ENCODE measurements around the gene HS2ST1.

The HS2ST1 gene

DNA sequence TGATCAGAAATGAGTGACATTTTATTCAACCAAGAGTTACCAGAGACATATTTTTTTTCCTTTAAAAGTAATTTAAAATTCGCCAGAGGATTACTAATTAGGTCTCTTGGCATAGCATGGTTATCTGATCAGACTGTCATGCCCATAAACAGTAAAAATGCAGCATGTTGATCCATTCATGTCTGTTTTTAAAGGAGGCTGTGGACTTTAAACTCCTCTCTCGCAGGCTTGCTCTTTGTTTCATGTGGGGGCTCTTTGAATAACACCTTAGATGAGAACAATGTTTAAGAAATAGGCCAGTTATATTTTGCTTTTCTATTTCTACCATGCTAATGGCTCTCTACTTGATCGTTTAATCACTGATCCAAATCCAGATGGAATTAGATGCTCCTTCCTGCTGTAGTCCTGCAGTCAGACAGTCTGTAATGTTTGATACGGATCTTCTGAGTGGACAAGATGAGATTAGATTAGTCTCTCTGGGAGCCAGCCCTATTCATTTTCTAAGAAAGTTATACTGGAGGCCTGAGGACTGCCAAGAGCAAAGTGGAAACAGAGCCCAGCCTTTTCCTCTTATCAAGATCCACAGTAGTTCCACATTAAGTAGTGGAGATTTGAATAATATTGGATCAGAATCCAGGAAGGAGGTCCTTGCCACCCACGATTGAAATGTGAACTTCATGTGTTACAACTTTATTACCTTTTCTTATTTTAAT is 197.4 kb downstream of the HS2ST1 start:
- DNase-seq (ENCODE audit: low spot score) = no peak

DNA sequence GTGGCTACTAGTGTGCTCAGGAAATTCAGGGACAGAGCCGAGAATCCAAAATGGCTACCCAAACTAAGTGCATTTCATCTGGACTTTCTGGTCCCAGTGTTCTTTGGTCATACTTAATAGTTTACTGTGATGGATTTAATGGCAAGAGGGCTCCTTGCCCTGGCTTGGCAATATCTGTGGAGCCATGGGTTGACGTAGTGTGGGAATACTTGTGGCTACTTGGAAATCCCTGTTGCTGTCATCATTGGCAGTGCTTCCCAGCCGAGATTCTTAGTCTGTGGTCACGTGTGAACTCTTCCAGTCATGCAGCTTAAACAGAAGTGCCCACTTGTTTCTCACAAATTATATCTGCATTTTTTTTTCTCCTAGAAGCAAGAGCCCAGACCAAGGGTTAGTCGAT is 198.9 kb downstream of the HS2ST1 start:
- peak; percentile 70 for DNase-seq (ENCODE audit: low spot score)

- peak; percentile 75 for DNase-seq (ENCODE audit: low spot score)
Measured at GRCh38 chr1:87115317-87115890, 201.0 kb downstream of the HS2ST1 start.

DNA sequence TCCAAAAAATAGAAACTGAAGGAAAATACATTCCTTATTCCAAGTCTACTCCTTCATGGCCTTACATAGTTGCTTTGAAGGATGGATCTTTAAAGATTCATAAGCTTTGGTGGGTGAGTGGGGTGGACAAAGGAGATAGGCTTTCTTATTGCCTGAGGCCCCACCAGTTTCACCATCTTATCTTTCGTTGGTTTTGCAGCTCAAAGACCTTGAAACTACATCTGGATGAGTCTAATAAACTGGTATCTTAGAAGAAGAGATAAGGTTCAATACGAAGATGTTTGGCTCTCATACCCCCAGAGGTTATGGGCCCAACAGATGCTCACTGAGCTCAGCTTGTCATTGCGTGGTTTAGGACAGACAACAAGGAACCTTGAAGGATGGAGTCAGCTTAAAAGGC is 201.5 kb downstream of the HS2ST1 start:
- no peak for DNase-seq (ENCODE audit: low spot score)

DNA sequence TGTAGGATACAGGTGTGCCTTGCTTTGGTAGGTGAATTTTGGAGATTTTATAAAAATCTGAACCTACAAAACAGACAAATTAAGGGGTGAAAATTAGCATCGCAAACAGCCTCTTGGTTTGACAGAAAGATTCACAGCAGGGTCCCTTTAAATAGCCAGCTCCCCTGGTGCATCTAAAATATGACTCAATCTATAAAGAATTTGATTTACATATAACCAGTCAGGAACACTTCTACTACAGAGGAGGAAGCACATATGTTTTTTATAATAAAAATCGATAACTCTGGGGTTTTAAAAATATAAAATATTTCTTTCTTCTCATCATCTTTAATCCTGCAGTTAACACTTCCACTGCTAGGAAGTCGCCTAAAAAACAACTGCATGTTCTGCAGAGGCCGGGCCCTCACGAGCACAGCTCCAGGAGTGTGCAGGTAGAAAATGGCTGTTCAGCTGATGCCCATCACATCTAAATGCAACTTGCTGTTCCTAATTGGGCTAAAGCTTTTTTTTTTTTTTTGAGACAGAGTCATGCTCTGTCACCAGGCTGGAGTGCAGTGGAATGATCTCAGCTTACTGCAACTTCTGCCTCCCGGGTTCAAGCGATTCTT is 203.4 kb downstream of the HS2ST1 start:
- no peak for DNase-seq (ENCODE audit: low spot score)

- DNase-seq (ENCODE audit: low spot score) = no peak
Measured at GRCh38 chr1:87119541-87120140, 205.2 kb downstream of the HS2ST1 start.

- DNase-seq (ENCODE audit: low spot score) = no peak
Measured at GRCh38 chr1:87120779-87121178, 206.3 kb downstream of the HS2ST1 start.

GRCh38 chr1:87121711-87122163 is 207.3 kb downstream of the HS2ST1 start:
- no peak for DNase-seq (ENCODE audit: low spot score)

GRCh38 chr1:87122243-87122642 is 207.8 kb downstream of the HS2ST1 start:
- DNase-seq (ENCODE audit: low spot score) = no peak

DNA sequence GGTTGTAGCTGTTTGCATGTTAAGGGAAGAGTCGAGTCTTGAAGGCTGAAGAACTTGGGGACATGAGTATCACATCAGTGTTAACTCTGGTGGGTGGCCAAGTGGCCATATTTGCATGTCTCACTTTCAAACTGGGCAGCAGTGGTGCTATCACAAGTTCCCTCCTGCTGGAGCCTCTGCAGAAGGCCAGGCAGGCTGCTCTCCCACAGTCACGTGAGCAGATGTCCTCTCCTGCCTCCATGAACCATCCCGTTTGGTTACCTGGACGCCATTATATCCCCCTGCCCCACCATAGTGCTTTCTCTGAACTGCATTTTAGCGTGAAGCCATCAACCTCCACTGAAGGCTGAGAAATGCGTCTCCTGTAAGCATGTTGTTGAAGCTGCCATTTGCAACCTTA is 209.2 kb downstream of the HS2ST1 start:
- no peak for DNase-seq (ENCODE audit: low spot score)

- no peak for DNase-seq (ENCODE audit: low spot score)
Measured at GRCh38 chr1:87126886-87127505, 212.6 kb downstream of the HS2ST1 start.

DNA sequence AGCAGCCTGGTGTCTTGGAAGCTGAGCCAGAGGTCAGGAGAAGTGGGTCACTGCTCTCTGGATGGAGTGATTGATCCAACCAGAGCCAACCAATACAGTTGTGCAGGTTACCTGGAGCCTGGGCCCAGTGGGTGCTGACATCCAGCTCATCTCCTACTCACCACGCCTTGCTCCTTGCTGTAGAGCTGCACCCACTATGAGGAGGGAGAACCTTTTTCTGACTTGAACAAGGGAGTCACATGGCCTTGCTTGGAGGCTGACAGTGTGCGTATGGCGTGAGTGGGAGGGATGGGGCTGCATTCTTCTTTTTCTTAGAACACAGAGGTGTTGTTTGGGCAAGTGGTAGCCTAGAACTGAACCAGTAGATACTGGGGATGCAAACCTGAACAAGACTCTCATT is 213.1 kb downstream of the HS2ST1 start:
- DNase-seq (ENCODE audit: low spot score) = no peak

DNA sequence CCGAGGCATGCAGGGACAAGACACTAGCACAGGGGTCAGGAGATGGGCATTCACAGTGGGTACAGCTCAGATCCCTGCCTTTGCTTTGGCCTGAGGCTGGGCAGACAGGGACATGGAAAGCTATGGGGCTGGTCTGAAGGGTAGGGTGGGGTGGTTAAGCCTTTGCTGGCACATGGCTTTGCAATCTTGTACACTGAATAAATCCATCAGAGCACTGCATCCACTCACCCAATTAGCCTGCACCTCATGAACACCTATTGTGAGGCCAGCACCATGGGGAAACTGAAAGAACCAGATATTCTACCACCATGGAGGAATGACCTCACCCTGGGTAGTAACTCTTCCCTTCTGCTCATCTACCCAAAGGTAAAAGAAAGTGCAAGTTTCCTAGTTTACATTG is 214.6 kb downstream of the HS2ST1 start:
- DNase-seq (ENCODE audit: low spot score) = no peak

DNA sequence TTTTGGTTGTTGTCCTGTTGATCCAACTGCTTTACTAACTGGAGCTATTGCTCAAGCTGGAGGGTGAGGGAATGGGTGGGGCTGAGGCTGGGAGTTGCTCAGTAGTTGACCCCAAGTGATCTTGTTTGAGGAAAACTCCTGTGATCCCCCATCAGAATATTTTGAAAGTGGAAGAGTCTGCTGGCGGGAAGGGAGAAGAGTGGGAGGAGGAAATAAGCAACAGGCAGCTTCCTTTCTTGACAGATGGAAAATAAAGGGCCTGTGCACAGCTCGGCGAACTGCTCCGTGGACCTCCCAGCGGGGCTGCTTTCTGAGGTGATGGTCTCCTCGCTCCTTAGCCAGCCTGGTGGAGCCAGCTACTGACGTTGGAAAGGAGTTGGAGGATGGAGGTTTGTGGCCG is 215.2 kb downstream of the HS2ST1 start:
- DNase-seq (ENCODE audit: low spot score) = no peak

DNA sequence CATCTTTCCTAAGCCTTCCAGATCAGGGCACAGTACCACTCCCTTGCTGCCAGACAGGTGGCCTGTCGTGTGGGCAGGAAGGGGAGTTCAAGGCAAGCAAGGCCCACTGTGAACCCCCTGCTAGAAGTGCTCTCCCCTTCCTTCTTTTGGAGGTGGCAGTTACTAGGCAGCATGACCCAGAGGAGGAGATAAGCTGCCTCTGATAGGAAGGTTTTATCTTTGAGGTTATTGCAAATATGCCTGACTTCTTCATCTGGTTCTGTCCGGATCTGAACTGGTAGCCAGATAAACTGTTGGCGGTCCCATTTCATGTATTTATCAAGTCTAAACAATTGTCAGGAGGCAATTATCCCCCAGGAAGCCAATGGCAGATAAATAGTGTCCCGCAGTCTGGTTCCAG is 216.0 kb downstream of the HS2ST1 start:
- no peak for DNase-seq (ENCODE audit: low spot score)

DNA sequence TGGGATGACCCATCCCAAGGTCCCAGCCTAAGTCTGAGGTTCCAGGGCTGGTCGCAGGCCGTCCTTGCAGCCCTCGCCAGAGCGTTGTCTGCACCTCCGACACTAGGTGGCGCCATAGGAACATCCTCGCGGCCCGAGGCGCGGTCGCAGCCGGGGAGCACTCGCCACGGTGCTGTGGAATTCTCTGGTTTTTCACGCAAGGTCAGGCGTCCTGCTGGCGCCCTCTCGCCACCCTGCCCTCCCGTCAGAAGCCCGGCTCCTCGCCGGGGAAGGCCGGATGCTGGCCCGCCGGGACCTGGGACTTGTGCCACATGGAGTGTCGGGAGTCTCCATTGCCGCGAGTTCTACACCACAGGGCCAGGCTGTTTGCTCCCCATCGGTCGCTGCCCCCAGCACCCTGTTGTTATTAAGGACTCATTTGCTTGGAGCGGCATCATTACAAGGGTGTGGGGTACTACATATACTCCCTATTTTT is 217.4 kb downstream of the HS2ST1 start:
- peak; percentile 92 for DNase-seq (ENCODE audit: low spot score)

- no peak for DNase-seq (ENCODE audit: low spot score)
Measured at GRCh38 chr1:87132284-87132870, 217.9 kb downstream of the HS2ST1 start.

GRCh38 chr1:87134061-87134460 is 219.6 kb downstream of the HS2ST1 start:
- DNase-seq (ENCODE audit: low spot score) = peak; percentile 39

DNA sequence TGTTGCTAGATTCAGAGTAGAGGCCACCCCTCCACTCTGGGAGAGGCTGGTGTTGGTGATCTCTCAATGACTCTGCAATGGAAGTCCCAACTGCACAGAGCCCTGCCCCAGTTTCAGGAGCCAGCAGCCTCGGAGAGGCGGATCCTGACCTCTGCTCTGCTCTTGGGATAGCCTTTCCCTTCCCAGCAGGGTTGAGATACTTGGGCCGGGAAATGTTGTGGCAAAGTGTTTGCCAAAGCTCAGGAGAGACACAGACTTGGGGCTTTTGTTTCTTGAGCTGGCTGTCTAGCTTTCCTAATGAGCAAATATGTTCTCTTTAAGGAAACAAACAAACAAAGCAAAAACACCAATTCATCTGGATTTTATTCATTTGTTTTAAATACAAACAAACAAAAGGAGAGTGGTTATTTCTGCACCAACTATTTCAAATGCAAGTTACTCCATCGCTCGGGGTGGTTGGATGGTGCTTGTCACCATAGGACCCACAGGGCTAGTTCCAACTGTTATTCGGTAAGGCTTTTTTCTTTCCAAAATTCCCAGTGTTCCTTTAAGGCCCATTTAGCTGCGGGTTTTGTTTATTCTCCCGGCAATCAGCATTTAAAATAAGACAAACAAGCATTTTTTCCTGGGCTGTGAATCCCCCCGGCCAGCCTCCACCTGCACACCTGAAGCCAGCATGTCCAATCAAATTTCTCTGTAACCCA is 220.3 kb downstream of the HS2ST1 start:
- no peak for DNase-seq (ENCODE audit: low spot score)

- no peak for DNase-seq (ENCODE audit: low spot score)
Measured at GRCh38 chr1:87135329-87135712, 220.9 kb downstream of the HS2ST1 start.

DNA sequence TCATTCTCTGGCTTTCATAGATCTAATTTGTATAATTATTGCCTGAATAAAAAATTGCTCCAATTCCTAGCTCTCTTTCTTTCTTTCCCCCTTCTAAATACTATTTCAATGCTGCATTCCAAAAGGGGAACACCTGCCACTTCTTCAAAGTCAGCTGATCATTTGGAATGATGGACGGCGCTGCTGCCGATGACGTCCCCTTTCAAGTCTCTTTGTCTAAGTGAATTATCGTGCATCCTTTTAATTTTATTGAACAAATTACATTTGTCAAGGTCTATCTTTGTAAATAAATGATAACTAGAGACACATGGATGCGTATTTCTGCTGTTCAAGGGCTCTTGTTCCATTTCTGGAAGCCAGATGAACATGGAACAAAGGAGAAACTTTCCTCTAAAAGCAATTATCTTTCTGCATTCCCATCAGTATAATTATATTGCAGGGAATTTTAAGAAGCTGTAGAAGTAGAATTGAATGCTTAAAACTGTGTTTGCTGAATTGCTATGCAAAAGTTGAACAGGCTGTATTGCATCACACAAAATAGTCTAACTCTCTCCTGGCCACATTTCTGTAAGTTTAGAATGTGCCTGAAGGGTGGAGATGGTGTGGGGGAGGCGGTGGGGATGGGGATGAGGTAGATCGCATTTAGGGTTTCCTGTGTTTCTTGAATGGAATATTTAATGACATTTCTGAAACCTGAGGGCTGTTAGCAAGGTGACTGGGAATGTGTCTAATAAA is 222.3 kb downstream of the HS2ST1 start:
- DNase-seq (ENCODE audit: low spot score) = no peak

Measured in AG08396 (cell line).